Natural killer cell treated with Interleukin-12 subunit alpha and Interleukin-12 subunit beta and Interleukin-15 and Interleukin-18, amount 100 ng/mL, for 72 hours (primary cell): Measurements from ENCODE around the gene BMPR2. TPM values are rescaled to one million over a fixed set of nuclear protein-coding genes. Genes with fewer than 3 reads are reported as not detected.
A peak's percentile ranks its signal among the peaks of the same experiment; 100 is the strongest.
"Not testable (repeated sequence)": the region's sequence is repeated elsewhere in the genome, so short reads cannot be mapped to it uniquely, and the experiment has no call there.

Experiments used
- ATAC-seq, 2 donors: fragments of 150-1000 bp; cut with Tn5 transposase in 1 of 2; sonication (Bioruptor Pico), chemical (Tn5 transposase) in 1 of 2; 2 replicates each; pipeline ENCODE4 v1.10.0; 2021
- DNase-seq: peaks from one replicate; pipeline ENCODE4 v3.0.0; 2022; ENCODE audit warnings: low spot score
- H3K27ac Mint-ChIP-seq, 2 donors: 1 replicate in 1 of 2; 2 replicates in 1 of 2; pipeline ENCODE4 v1.8.0; 2022; ENCODE audit warnings: mixed read lengths in 2 of 2, mild to moderate bottlenecking in 1 of 2, moderate library complexity in 1 of 2
- H3K27me3 Mint-ChIP-seq, 2 donors: 1 replicate in 1 of 2; 2 replicates in 1 of 2; pipeline ENCODE4 v1.8.0; 2022; ENCODE audit warnings: mixed read lengths in 2 of 2
- H3K36me3 Mint-ChIP-seq: one replicate; pipeline ENCODE4 v1.8.0; 2022; ENCODE audit warnings: mixed read lengths
- H3K4me1 Mint-ChIP-seq, 2 donors: 1 replicate in 1 of 2; 2 replicates in 1 of 2; pipeline ENCODE4 v1.8.0; 2022; ENCODE audit warnings: low read depth in 2 of 2, mixed read lengths in 2 of 2, mild to moderate bottlenecking in 1 of 2
- H3K4me3 Mint-ChIP-seq: one replicate; pipeline ENCODE4 v1.8.0; 2022; ENCODE audit warnings: mixed read lengths
- H3K9me3 Mint-ChIP-seq: 2 replicates; pipeline ENCODE4 v1.8.0; 2022; ENCODE audit warnings: mixed read lengths
- total RNA-seq, 2 donors: library from RNA; stranded (reverse); gene quantifications; one replicate each; pipeline ENCODE4 v1.2.3, GENCODE V29; 2022

The BMPR2 gene
- total RNA-seq, 2 donors from 2014 or later, result 5.9 to 11.9 TPM

GRCh38 chr2:202373490-202373889 is 2.6 kb upstream of the BMPR2 start:
- Mint-ChIP-seq H3K9me3 (no peaks in the 10 kb centered on the region), H3K27me3 (no peaks in the 10 kb centered on the region), H3K4me1 (peaks cover 14 to 18% of the 10 kb centered on the region in 2 donors), H3K27ac (peak overlapping the region in 1 of 2 donors; percentile 31), H3K36me3 (no peaks in the 10 kb centered on the region), H3K4me3 (peak overlapping the region; percentile 34)
- ATAC-seq (no peak), DNase-seq (no peak)

GRCh38 chr2:202374383-202374782 is 1.7 kb upstream of the BMPR2 start:
- not testable (repeated sequence) for DNase-seq, H3K27me3 Mint-ChIP-seq, H3K9me3 Mint-ChIP-seq, H3K36me3 Mint-ChIP-seq, ATAC-seq
- peaks cover 18 to 22% of the 10 kb centered on the region in 2 donors for H3K4me1 Mint-ChIP-seq
- peak overlapping the region; percentile 31 to 75 for H3K27ac Mint-ChIP-seq
- H3K4me3 Mint-ChIP-seq, result peak overlapping the region; percentile 94

GRCh38 chr2:202375033-202375608 is 1.0 kb upstream of the BMPR2 start:
- peak overlapping the region; percentile 94 for H3K4me3 Mint-ChIP-seq
- no peak for ATAC-seq

GRCh38 chr2:202376460-202377206 is 506 bp downstream of the BMPR2 start:
- H3K4me1 Mint-ChIP-seq, result peaks cover 25 to 28% of the 10 kb centered on the region in 2 donors
- H3K27ac Mint-ChIP-seq, result peak overlapping the region; percentile 43 to 79
- no peaks in the 10 kb centered on the region for H3K9me3 Mint-ChIP-seq
- DNase-seq (peak; percentile 63), ATAC-seq (peak; percentile 8 to 46)
- H3K4me3 Mint-ChIP-seq, result peak overlapping the region; percentile 94
- H3K36me3 Mint-ChIP-seq, result no peaks in the 10 kb centered on the region
- H3K27me3 Mint-ChIP-seq, result no peaks in the 10 kb centered on the region

More at GRCh38 chr2:202375033-202375608, 1.0 kb upstream of the BMPR2 start:
- peak; percentile 62 for DNase-seq
- Mint-ChIP-seq H3K9me3 (no peaks in the 10 kb centered on the region), H3K27me3 (no peaks in the 10 kb centered on the region), H3K27ac (peak overlapping the region; percentile 75 to 86), H3K4me1 (peaks cover 20 to 23% of the 10 kb centered on the region in 2 donors), H3K36me3 (no peaks in the 10 kb centered on the region)

GRCh38 chr2:202377207-202377761 is 1.2 kb downstream of the BMPR2 start:
- H3K36me3 Mint-ChIP-seq, result no peaks in the 10 kb centered on the region

GRCh38 chr2:202378001-202378400 is 1.9 kb downstream of the BMPR2 start:
- Mint-ChIP-seq H3K4me3 (peak overlapping the region; percentile 94), H3K36me3 (no peaks in the 10 kb centered on the region), H3K4me1 (peaks cover 25 to 29% of the 10 kb centered on the region in 2 donors), H3K27ac (peak overlapping the region in 1 of 2 donors; percentile 79), H3K9me3 (no peaks in the 10 kb centered on the region), H3K27me3 (no peaks in the 10 kb centered on the region)
- ATAC-seq (no peak), DNase-seq (no peak)

More at GRCh38 chr2:202377207-202377761, 1.2 kb downstream of the BMPR2 start:
- H3K4me1 Mint-ChIP-seq, result peaks cover 25 to 29% of the 10 kb centered on the region in 2 donors
- ATAC-seq, result peak in 1 of 2 donors; percentile 24
- no peak for DNase-seq
- H3K27ac Mint-ChIP-seq, result peak overlapping the region; percentile 43 to 79
- no peaks in the 10 kb centered on the region for H3K9me3 Mint-ChIP-seq
- peak overlapping the region; percentile 94 for H3K4me3 Mint-ChIP-seq
- H3K27me3 Mint-ChIP-seq, result no peaks in the 10 kb centered on the region

GRCh38 chr2:202378662-202379358 is 2.7 kb downstream of the BMPR2 start:
- ATAC-seq, result no peak
- H3K4me3 Mint-ChIP-seq, result peak overlapping the region; percentile 94
- H3K27ac Mint-ChIP-seq, result peak overlapping the region in 1 of 2 donors; percentile 79

GRCh38 chr2:202382684-202383083 is 6.6 kb downstream of the BMPR2 start:
- Mint-ChIP-seq H3K4me3 (no peak overlapping the region), H3K4me1 (peaks cover 20 to 32% of the 10 kb centered on the region in 2 donors)
- no peak for ATAC-seq

More at GRCh38 chr2:202378662-202379358, 2.7 kb downstream of the BMPR2 start:
- H3K9me3 Mint-ChIP-seq, result no peaks in the 10 kb centered on the region
- no peaks in the 10 kb centered on the region for H3K36me3 Mint-ChIP-seq
- DNase-seq, result no peak
- H3K27me3 Mint-ChIP-seq, result no peaks in the 10 kb centered on the region
- peaks cover 25 to 29% of the 10 kb centered on the region in 2 donors for H3K4me1 Mint-ChIP-seq

GRCh38 chr2:202386495-202386894 is 10.4 kb downstream of the BMPR2 start:
- H3K27ac Mint-ChIP-seq, ATAC-seq, H3K4me3 Mint-ChIP-seq, DNase-seq, H3K36me3 Mint-ChIP-seq, H3K9me3 Mint-ChIP-seq, H3K27me3 Mint-ChIP-seq: not testable (repeated sequence)
- peaks cover 7 to 17% of the 10 kb centered on the region in 2 donors for H3K4me1 Mint-ChIP-seq

More at GRCh38 chr2:202382684-202383083, 6.6 kb downstream of the BMPR2 start:
- no peaks in the 10 kb centered on the region for H3K9me3 Mint-ChIP-seq
- H3K36me3 Mint-ChIP-seq, result no peaks in the 10 kb centered on the region
- no peaks in the 10 kb centered on the region for H3K27me3 Mint-ChIP-seq
- no peak for DNase-seq
- no peak overlapping the region for H3K27ac Mint-ChIP-seq

- Mint-ChIP-seq H3K27me3 (no peaks in the 10 kb centered on the region), H3K4me1 (peaks cover 6 to 15% of the 10 kb centered on the region in 2 donors), H3K4me3 (no peak overlapping the region), H3K27ac (no peak overlapping the region), H3K36me3 (no peaks in the 10 kb centered on the region), H3K9me3 (no peaks in the 10 kb centered on the region)
- ATAC-seq, result no peak
- no peak for DNase-seq
These were observed 11.6 kb downstream of the BMPR2 start for GRCh38 chr2:202387608-202388342.

GRCh38 chr2:202400941-202401340 is 24.8 kb downstream of the BMPR2 start:
- no peaks in the 10 kb centered on the region for H3K27me3 Mint-ChIP-seq
- ATAC-seq (no peak), DNase-seq (no peak)
- peaks cover 0 to 4% of the 10 kb centered on the region in 2 donors for H3K4me1 Mint-ChIP-seq
- H3K4me3 Mint-ChIP-seq, result no peak overlapping the region
- no peaks in the 10 kb centered on the region for H3K9me3 Mint-ChIP-seq
- no peaks in the 10 kb centered on the region for H3K36me3 Mint-ChIP-seq
- no peak overlapping the region for H3K27ac Mint-ChIP-seq

- no peak for DNase-seq
- Mint-ChIP-seq H3K36me3 (no peaks in the 10 kb centered on the region), H3K4me1 (peaks cover under 1 to 2% of the 10 kb centered on the region in 2 donors), H3K27ac (no peak overlapping the region), H3K9me3 (no peaks in the 10 kb centered on the region), H3K4me3 (no peak overlapping the region), H3K27me3 (no peaks in the 10 kb centered on the region)
- no peak for ATAC-seq
These were observed 29.7 kb downstream of the BMPR2 start for GRCh38 chr2:202405798-202406197.

- DNase-seq (no peak), ATAC-seq (no peak)
- Mint-ChIP-seq H3K27me3 (no peaks in the 10 kb centered on the region), H3K4me1 (peaks cover 2 to 4% of the 10 kb centered on the region in 2 donors), H3K4me3 (no peak overlapping the region), H3K27ac (no peak overlapping the region), H3K9me3 (no peaks in the 10 kb centered on the region), H3K36me3 (no peaks in the 10 kb centered on the region)
These were observed 30.4 kb downstream of the BMPR2 start for GRCh38 chr2:202406445-202406978.
